ENCODE data around the gene AURKB. TPM values are rescaled to one million over a fixed set of nuclear protein-coding genes. Genes with fewer than 3 reads are reported as not detected.

AURKB gene
- total RNA-seq, 4 donors from 2014 or later: 3.7 to 18.2 (median 9.5) TPM

DNA sequence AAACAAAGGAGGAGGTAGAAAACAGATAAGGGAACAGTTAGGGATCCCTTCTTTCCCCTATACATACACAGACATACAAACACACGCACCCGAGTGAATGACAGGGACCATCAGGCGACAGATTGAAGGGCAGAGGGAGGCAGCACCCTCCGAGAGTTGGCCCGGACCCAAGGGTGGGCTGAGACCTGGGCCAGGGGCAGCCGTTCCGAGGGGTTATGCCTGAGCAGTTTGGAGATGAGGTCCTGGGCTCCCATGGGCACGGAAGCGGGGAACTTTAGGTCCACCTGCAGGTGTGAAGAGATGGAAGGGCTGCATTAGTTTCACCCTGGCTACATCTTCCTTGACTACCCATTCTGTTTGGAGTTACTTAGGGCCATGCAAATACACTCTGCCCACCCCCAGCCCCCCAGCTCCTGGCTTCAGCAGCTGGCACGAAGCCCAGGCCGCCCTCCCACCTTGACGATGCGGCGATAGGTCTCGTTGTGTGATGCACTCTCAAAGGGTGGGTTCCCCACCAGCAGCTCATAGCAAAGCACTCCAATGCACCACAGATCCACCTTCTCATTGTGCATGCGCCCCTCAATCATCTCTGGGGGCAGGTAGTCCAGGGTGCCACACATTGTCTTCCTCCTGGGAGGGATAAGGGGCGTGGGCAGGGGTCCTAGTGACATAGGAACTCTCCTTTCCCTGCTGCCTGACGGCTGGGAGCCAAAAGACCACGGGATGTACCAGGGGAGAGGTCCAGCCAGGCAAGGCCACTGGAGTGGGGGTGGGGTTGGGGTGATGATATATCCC, 5.4 kb downstream of the AURKB start:
- Histone ChIP-seq H3K27ac (no peak overlapping the region), H3K27me3 (no peaks in the 10 kb centered on the region), H3K4me1 (peaks cover 7% of the 10 kb centered on the region), H3K36me3 (no peaks in the 10 kb centered on the region), H3K4me3 (no peak overlapping the region), H3K9me3 (no peaks in the 10 kb centered on the region)
- 92% methylated on average over 16 of the region's 19 CpGs for WGBS
- DNase-seq (ENCODE audit: low spot score in 2 of 2): no peak
- TF ChIP-seq, protein P1, sequence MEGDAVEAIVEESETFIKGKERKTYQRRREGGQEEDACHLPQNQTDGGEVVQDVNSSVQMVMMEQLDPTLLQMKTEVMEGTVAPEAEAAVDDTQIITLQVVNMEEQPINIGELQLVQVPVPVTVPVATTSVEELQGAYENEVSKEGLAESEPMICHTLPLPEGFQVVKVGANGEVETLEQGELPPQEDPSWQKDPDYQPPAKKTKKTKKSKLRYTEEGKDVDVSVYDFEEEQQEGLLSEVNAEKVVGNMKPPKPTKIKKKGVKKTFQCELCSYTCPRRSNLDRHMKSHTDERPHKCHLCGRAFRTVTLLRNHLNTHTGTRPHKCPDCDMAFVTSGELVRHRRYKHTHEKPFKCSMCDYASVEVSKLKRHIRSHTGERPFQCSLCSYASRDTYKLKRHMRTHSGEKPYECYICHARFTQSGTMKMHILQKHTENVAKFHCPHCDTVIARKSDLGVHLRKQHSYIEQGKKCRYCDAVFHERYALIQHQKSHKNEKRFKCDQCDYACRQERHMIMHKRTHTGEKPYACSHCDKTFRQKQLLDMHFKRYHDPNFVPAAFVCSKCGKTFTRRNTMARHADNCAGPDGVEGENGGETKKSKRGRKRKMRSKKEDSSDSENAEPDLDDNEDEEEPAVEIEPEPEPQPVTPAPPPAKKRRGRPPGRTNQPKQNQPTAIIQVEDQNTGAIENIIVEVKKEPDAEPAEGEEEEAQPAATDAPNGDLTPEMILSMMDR (IDR thresholded peaks at IDR 0.05): no peak
- TF ChIP-seq POLR2A (IDR thresholded peaks at IDR 0.05): no peak
- TF ChIP-seq POLR2AphosphoS5 (IDR thresholded peaks at IDR 0.05): no peak
- TF ChIP-seq EP300 (IDR thresholded peaks at IDR 0.05): no peak

DNA sequence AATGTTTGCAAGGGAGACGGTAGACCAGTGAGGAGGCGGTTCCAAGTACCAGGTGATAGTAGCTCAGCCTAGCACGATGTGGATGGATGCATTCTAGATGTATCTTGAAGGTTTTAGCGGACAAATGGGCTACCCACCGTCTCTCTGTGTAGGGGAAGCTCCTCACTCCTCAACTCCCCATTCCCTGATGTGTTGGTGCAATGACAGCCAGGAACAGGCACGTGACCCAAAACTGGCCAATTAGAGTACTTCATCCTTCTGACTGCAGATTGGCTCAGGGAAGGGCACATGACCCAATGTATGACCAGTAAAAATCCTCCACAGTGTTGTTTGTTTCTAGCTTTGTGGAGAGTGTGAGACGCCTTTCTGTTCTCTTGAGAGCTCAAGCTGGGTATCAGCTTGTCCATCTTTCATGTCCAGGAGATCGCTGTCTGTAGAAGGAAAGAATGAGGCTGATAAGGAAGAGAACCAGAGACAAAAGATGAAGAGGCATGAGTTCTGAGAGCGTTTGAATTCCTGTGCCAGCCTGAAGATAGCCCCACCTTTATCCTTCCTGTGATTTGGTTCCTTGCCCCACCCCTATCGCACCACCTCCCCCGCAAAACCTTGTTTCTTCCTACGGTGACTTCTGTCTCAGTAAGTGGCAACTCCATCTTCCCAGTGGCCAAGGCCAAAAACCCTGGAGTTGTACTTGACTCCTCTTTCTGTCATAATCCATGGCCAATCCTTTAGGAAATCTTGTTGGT, 18.1 kb downstream of the AURKB start:
- H3K4me3 ChIP-seq: peak overlapping the region; percentile 44
- H3K4me1 ChIP-seq: peaks cover 49% of the 10 kb centered on the region
- TF ChIP-seq, protein P1 (IDR thresholded peaks at IDR 0.05): no peak
- TF ChIP-seq EP300 (IDR thresholded peaks at IDR 0.05) (no peak), POLR2A (IDR thresholded peaks at IDR 0.05) (peak in 1 of 2 donors; percentile 47), POLR2AphosphoS5 (IDR thresholded peaks at IDR 0.05) (peak in 1 of 3 donors; percentile 27)

DNA sequence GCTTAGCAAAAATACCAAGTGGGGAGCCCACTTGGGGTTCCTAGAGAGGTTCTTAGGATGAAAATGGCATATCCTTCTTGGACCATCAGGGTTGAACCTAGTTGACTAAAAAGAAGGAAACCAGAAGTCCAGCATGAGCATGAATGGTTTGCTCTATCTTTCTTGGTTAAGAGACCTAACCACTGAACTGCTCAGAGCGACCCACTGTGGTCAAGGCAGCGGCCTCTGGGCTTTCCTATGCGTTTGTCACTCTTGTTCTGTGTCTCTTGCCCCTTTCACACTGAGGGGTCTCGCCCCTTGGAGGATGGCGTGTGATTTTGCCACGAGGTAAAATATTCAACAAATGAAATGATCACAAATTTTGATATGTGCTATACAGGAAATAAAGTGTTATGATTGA, 19.9 kb downstream of the AURKB start:
- Histone ChIP-seq H3K4me1 (peaks cover 62% of the 10 kb centered on the region), H3K27me3 (no peaks in the 10 kb centered on the region), H3K27ac (peak overlapping the region; percentile 95), H3K9me3 (no peaks in the 10 kb centered on the region), H3K36me3 (no peaks in the 10 kb centered on the region), H3K4me3 (peak overlapping the region; percentile 96)
- TF ChIP-seq EP300 (IDR thresholded peaks at IDR 0.05): no peak
- TF ChIP-seq, protein P1 (IDR thresholded peaks at IDR 0.05): no peak
- no peak for TF ChIP-seq POLR2A (IDR thresholded peaks at IDR 0.05)
- no peak for TF ChIP-seq POLR2AphosphoS5 (IDR thresholded peaks at IDR 0.05)
- no peak for DNase-seq (ENCODE audit: low spot score in 2 of 2)
- 37% methylated on average over 6 of the region's 6 CpGs for WGBS

More for the DNA sequence above, 18.1 kb downstream of the AURKB start:
- Histone ChIP-seq H3K27me3 (no peaks in the 10 kb centered on the region), H3K9me3 (no peaks in the 10 kb centered on the region), H3K27ac (peak overlapping the region; percentile 86), H3K36me3 (no peaks in the 10 kb centered on the region)
- peak; percentile 90 to 91 for DNase-seq (ENCODE audit: low spot score in 2 of 2)
- WGBS: 3% methylated on average over 12 of the region's 12 CpGs

DNA sequence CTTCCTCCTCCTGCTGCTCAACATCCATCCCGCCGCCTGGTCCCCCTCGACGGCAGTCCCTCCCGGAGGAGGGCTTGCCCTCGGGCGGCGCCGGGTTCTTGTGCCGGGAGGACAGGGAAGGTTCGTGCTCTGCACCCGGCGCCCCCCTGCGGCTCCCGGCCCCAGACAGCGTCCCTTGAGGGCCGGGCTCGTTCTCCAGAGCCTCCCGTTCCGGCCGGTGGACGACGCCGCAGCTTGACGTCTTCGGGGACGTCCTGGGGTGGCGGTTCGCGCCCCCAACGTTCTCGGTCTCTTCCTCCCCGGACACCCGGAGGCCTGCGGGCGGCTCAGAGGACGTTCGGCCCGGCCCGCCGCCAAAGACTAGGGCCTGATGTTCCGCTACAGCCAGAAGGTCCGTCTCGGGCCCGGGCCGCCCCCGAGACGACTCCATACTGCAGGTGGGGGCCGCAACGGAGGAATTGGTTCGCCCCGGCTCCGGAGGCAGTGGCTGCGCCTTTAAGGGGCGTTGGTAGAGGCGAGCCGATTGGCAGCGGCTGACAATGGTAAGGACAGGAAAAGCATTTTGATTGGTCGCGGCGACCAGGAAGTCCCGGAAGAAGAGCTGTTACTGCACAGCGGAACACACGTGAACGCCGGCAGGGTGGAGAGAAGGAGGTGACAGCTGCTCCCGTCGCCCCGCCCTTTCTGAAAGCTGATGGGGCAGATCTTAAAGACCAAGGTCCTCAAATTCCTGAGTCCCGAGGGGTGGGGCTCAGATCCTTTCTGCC, 20.5 kb downstream of the AURKB start, which contains the start of gene BORCS6:
BORCS6 (minus strand) TSS at position 470 of the 767 bp plus-strand sequence; CDS start at position 430, 40 bp downstream.
- 0% methylated on average over 25 of the region's 70 CpGs for WGBS
- peak within 1 kb of the TSS; percentile 95 for H3K27ac ChIP-seq
- DNase-seq (ENCODE audit: low spot score in 2 of 2): peak; percentile 98 to 99
- TF ChIP-seq POLR2A (IDR thresholded peaks at IDR 0.05) (no peak), POLR2AphosphoS5 (IDR thresholded peaks at IDR 0.05) (peak in 1 of 3 donors; percentile 3)
- no peaks in the 10 kb centered on the region for H3K27me3 ChIP-seq
- H3K4me1 ChIP-seq: peaks cover 63% of the 10 kb centered on the region
- H3K36me3 ChIP-seq: no peaks in the 10 kb centered on the region
- no peaks in the 10 kb centered on the region for H3K9me3 ChIP-seq
- peak within 1 kb of the TSS; percentile 96 for H3K4me3 ChIP-seq

DNA sequence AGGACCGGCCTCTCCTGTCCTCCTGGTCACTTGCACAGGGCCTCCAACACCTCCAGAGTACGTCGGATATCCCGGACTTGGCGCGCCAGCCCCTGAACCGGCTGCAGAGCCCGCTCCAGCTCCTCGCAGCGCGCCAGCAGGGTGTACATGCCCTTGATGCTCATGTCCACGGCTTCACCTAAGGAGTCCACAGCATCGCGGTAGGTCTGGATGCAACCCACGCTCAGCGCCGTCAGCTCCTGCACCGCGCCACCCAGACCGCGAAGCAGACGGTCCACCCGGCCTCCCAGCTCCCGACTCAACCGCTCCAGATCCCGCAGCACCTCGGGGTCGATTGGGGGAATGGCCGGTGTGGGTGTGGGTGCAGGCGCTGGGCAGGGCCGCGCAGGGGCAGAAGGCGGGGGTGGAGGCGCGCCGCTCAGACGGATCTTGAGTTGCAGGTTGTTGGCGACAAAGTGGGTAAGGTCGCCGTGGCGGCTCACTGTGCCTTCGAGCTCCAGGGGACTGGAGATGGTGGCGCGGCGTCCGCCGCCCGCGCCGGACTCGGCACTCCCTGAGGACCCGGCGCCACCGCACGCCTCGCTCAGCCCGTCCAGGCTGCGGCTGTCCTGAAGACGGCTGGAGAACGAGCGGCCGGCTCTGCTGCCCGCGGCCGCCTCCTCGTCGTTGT, 21.2 kb downstream of the AURKB start:
- no CpG with 5 or more reads among the region's 67 CpGs for WGBS
- Histone ChIP-seq H3K4me3 (peak overlapping the region; percentile 96), H3K4me1 (peaks cover 63% of the 10 kb centered on the region), H3K9me3 (no peaks in the 10 kb centered on the region), H3K27me3 (no peaks in the 10 kb centered on the region), H3K36me3 (no peaks in the 10 kb centered on the region), H3K27ac (peak overlapping the region; percentile 95)
- DNase-seq (ENCODE audit: low spot score in 2 of 2): peak in 1 of 2 donors; percentile 77
- TF ChIP-seq, protein P1 (IDR thresholded peaks at IDR 0.05): no peak
- TF ChIP-seq POLR2AphosphoS5 (IDR thresholded peaks at IDR 0.05) (no peak), POLR2A (IDR thresholded peaks at IDR 0.05) (no peak), EP300 (IDR thresholded peaks at IDR 0.05) (no peak)
